K562 (cell line): ENCODE measurements around the gene HIPK2. TPM values are rescaled to one million over a fixed set of nuclear protein-coding genes. Genes with fewer than 3 reads are reported as not detected.
A peak's percentile ranks its signal among the peaks of the same experiment; 100 is the strongest.

Experiments used
- ATAC-seq: fragments of 200-7000 bp; cut with Tn5 transposase; 3 replicates; pipeline ENCODE4 v1.9.1; 2020; ENCODE audit warnings: moderate library complexity
- BruUV-seq: library from RNA; stranded (reverse); fragments of 400-500 nt; replicated peaks from 2 replicates; lab custom pipeline; 2021; lab: Mats Ljungman, UMichigan
- CTCF ChIA-PET: fragments of 300-600 bp; formaldehyde crosslinking; extraction: SDS; loops from one replicate; lab custom pipeline; 2021; ENCODE audit warnings: low intra/inter-chr PET ratio; lab: Yijun Ruan, JAX
- POLR2A ChIA-PET: fragments of 300-600, 350-650 bp; sonication (Branson Sonifier 250); formaldehyde crosslinking; extraction: SDS; loops from one replicate; lab custom pipeline; 2021; ENCODE audit warnings: antibody characterized with exemption, inconsistent platforms; lab: Yijun Ruan, JAX
- DNase-seq, 4 experiments: peaks; one replicate each; pipeline versions ENCODE4 v3.0.0 to v3.0.0-alpha.2; 2011 to 2018; ENCODE audit warnings: low spot score in 3 of 4, mixed read lengths in 3 of 4; ENCODE audit errors: extremely low read depth in 1 of 4
- FAIRE-seq: peaks from 2 replicates; lab custom pipeline; 2011; peaks lifted over from hg19 to GRCh38; lab: Jason Lieb, UNC
- H2AFZ ChIP-seq: 2 replicates; pipeline ENCODE4 v1.6.0; 2011; ENCODE audit warnings: low read depth, low read length, control low read depth, inconsistent platforms
- H3K27ac ChIP-seq: fragments of 200-600 bp; 3 replicates; pipeline ENCODE4 v1.8.0; 2011; ENCODE audit warnings: low read depth, mild to moderate bottlenecking, control low read depth, inconsistent platforms, low read length, moderate library complexity, mixed read lengths; ENCODE audit errors: extremely low read depth
- H3K27me3 ChIP-seq, 2 experiments: fragments of 300-600 bp in 1 of 2; 2 replicates in 1 of 2; 3 replicates in 1 of 2; pipeline versions ENCODE4 v1.6.0 to v1.8.0; 2011; ENCODE audit warnings: inconsistent platforms in 2 of 2, low read length in 2 of 2, mild to moderate bottlenecking in 1 of 2, mixed read lengths in 1 of 2, moderate library complexity in 1 of 2; ENCODE audit not compliant: control insufficient read depth in 2 of 2, insufficient read depth in 2 of 2
- H3K36me3 ChIP-seq: fragments of 300-600 bp; 3 replicates; pipeline ENCODE4 v1.8.0; 2011; ENCODE audit warnings: mild to moderate bottlenecking, low read length, inconsistent platforms; ENCODE audit not compliant: control insufficient read depth, insufficient read depth
- H3K4me1 ChIP-seq, 2 experiments: fragments of 200-600 bp in 1 of 2; replicated peaks in 1 of 2; 2 replicates in 1 of 2; 3 replicates in 1 of 2; pipeline versions ENCODE4 v1.5.1 to v1.8.0; 2011; ENCODE audit warnings: inconsistent platforms in 2 of 2, low read length in 2 of 2, mild to moderate bottlenecking in 1 of 2, mixed read lengths in 1 of 2, moderate library complexity in 1 of 2; ENCODE audit not compliant: control insufficient read depth in 2 of 2, insufficient read depth in 2 of 2
- H3K4me2 ChIP-seq: 2 replicates; pipeline ENCODE4 v1.6.1; 2011; ENCODE audit warnings: low read length, control low read depth, inconsistent platforms, mixed read lengths; ENCODE audit not compliant: insufficient read depth
- H3K4me3 ChIP-seq: fragments of 200-600 bp; sonication (generic), shearing (Covaris generic); 2 replicates; pipeline ENCODE4 v1.5.1; 2016; ENCODE audit warnings: control low read depth, inconsistent platforms
- H3K79me2 ChIP-seq: fragments of 200-600 bp; 3 replicates; pipeline ENCODE4 v1.8.0; 2011; ENCODE audit warnings: low read length, inconsistent platforms; ENCODE audit not compliant: control insufficient read depth, insufficient read depth
- H3K9ac ChIP-seq, 2 experiments: 2 replicates each; pipeline versions ENCODE4 v1.6.0 to v1.6.1; 2011; ENCODE audit warnings: low read depth in 2 of 2, low read length in 2 of 2, control low read depth in 1 of 2, inconsistent platforms in 1 of 2, mild to moderate bottlenecking in 1 of 2, mixed read lengths in 1 of 2; ENCODE audit not compliant: insufficient read depth in 1 of 2
- H3K9me1 ChIP-seq: one replicate; pipeline ENCODE4 v1.6.0; 2011; ENCODE audit warnings: inconsistent platforms, mild to moderate bottlenecking, low read length, moderate library complexity; ENCODE audit not compliant: control insufficient read depth, insufficient read depth
- H3K9me3 ChIP-seq: replicated peaks from 2 replicates; pipeline ENCODE4 v1.5.1; 2011; ENCODE audit warnings: low read depth, low read length, inconsistent platforms; ENCODE audit not compliant: control insufficient read depth, insufficient read depth
- H4K20me1 ChIP-seq: replicated peaks from 2 replicates; pipeline ENCODE4 v1.6.1; 2011; ENCODE audit warnings: low read length, inconsistent platforms, mixed read lengths; ENCODE audit not compliant: control insufficient read depth, insufficient read depth
- CEBPB ChIP-seq: fragments of 450-650 bp; IDR thresholded peaks from 2 replicates; pipeline ENCODE4 v1.6.1; 2016; ENCODE audit warnings: missing genetic modification characterization, missing compliant biosample characterization
- CEBPG ChIP-seq, 3 experiments: fragments of 200-800 bp in 1 of 3; sonication (Bioruptor generic) in 1 of 3; sonication (generic) in 1 of 3; formaldehyde crosslinking in 1 of 3; IDR thresholded peaks in 2 of 3; conservative IDR thresholded peaks in 1 of 3; 2 replicates each; pipeline versions ENCODE4 v1.6.1 to v1.8.0; 2016 to 2022; ENCODE audit warnings: missing compliant biosample characterization in 2 of 3, missing genetic modification characterization in 2 of 3, mild to moderate bottlenecking in 1 of 3, missing genetic modification reagents in 1 of 3
- KAT7 ChIP-seq: sonication (generic); formaldehyde crosslinking; IDR thresholded peaks from 2 replicates; pipeline ENCODE4 v1.8.0; 2022; ENCODE audit warnings: missing genetic modification reagents, mild to moderate bottlenecking, borderline replicate concordance
- RAD51 ChIP-seq: fragments of 450-650 bp; IDR thresholded peaks from 2 replicates; pipeline ENCODE4 v1.7.1; 2016; ENCODE audit warnings: low read depth, mild to moderate bottlenecking, borderline replicate concordance
- SRSF3 ChIP-seq: fragments of 200-400 bp; formaldehyde crosslinking; IDR thresholded peaks from 2 replicates; pipeline ENCODE4 v1.6.1; 2016; ENCODE audit warnings: mild to moderate bottlenecking, low read length, moderate library complexity; ENCODE audit not compliant: insufficient read depth
- ZNF124 ChIP-seq: sonication (generic); formaldehyde crosslinking; IDR thresholded peaks from 2 replicates; pipeline ENCODE4 v1.8.1; 2022; ENCODE audit warnings: missing genetic modification reagents
- ZNF586 ChIP-seq: fragments of 450-650 bp; formaldehyde crosslinking; conservative IDR thresholded peaks from 2 replicates; pipeline ENCODE4 v1.4.0; 2020; ENCODE audit warnings: mild to moderate bottlenecking, moderate library complexity
- WGBS: fragments of 100-300 bp; shearing (Covaris generic); methylation state at CpG from one replicate; pipeline ENCODE4 v1.1.6; 2016; ENCODE audit warnings: low coverage, mixed read lengths; ENCODE audit not compliant: insufficient coverage; ENCODE audit errors: missing lambda C conversion rate; 5-methylcytosine and 5-hydroxymethylcytosine counted together
- in situ Hi-C: fragments of 300-500 bp; cut with MboI; formaldehyde crosslinking; loops from 4 replicates; pipeline ENCODE4 v1.15.0; 2018; ENCODE audit warnings: inconsistent platforms, mixed read lengths
- intact Hi-C: fragments of 100-400 bp; cut with micrococcal nuclease; formaldehyde crosslinking; loops from 2 replicates; pipeline ENCODE4 v1.14.2; 2022
- polyA plus RNA-seq, 8 experiments: library from polyadenylated mRNA; depleted of rRNA in 4 of 8; stranded (reverse) in 5 of 8; unstranded in 3 of 8; fragments of >200 nt; fragmentation: Nextera tagmentation in 2 of 8; fragmentation: Illumina TruSeq in 1 of 8; extraction: Ambion mirVana in 2 of 8; extraction: Trizol in 1 of 8; gene quantifications; 2 replicates each; pipeline versions ENCODE4 v1.2.1 to v1.2.3, GENCODE V29; 2011 to 2014; ENCODE audit warnings: inconsistent platforms in 1 of 8, missing spikeins in 1 of 8
- total RNA-seq, 7 experiments: library from RNA; depleted of rRNA in 6 of 7; stranded (reverse); fragments of >200 nt in 6 of 7; fragmentation: Illumina TruSeq in 2 of 7; extraction: Trizol in 2 of 7; gene quantifications; 2 replicates each; pipeline versions ENCODE4 v1.2.1 to v1.2.3, GENCODE V29; 2011 to 2021; ENCODE audit warnings: low replicate concordance in 1 of 7
- TF ChIP-seq, protein P1 (sequence below): sonication (generic); formaldehyde crosslinking; IDR thresholded peaks from 2 replicates; pipeline ENCODE4 v1.8.1; 2023; ENCODE audit warnings: mild to moderate bottlenecking, missing genetic modification reagents
- TF ChIP-seq, protein P2 (sequence below): fragments of 250-450 bp; sonication (Bioruptor Pico); IDR thresholded peaks from 2 replicates; pipeline ENCODE4 v1.4.0; 2020; ENCODE audit warnings: borderline replicate concordance

Gene HIPK2
- total and polyA plus RNA-seq, 9 of the 15 experiments (the other 6 are each of a cell fraction or from before 2014, with no cell fraction given) = 0.69 to 19.8 (median 5.1) TPM

DNA sequence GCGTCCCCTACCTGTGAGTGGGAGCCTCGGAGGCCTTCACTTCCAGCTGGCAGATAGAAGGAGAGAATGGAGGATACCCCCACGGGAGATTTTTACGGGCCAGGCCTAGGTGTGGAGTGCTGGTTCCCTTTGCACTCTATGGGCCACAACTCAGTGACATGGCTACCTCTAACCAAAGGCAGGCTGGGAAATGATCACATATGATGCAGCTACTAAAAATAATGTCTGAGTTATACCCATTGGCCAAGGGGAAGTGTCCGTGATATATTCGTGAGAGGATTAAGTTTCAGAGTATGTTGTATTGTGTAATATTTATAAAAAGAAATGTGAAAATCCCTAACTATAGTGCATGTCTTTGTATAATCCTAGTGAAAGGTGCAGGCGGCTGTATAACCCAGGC is 13.5 kb upstream of the HIPK2 start:
- Histone ChIP-seq H3K36me3 (no peaks in the 10 kb centered on the region), H2AFZ (no peak overlapping the region), H4K20me1 (no peaks in the 10 kb centered on the region), H3K4me3 (no peak overlapping the region), H3K27ac (no peak overlapping the region)
- WGBS = 21% methylated on average over 7 of the region's 7 CpGs
- POLR2A ChIA-PET = no interaction called here
- intact Hi-C loops = no loop called here
- BruUV-seq = no TSS peak
- no peak for FAIRE-seq
- ATAC-seq = no peak; the same call in 2 of the 3 replicates
- in situ Hi-C loops = no loop called here
- TF ChIP-seq CEBPB (tag) (peak; percentile 30; the same call in 1 of the 2 replicates), KAT7 (CRISPR knock-in tag) (no peak), CEBPG (CRISPR knock-in tag; IDR thresholded peaks at IDR 0.05) (no peak), CEBPG (tag; conservative IDR thresholded peaks at IDR 0.05 in 1 of 2, IDR thresholded peaks at IDR 0.05 in 1 of 2) (peak in 1 of 2 experiments; percentile 34; a peak in 1 of 4 replicates)
- TF ChIP-seq, all 486 proteins: peak for 2
- no peaks in the 10 kb centered on the region for H3K4me1 ChIP-seq
- H3K9me1 ChIP-seq = no peaks in the 10 kb centered on the region
- H3K27me3 ChIP-seq = peaks cover 4 to 12% of the 10 kb centered on the region in 2 experiments; a peak in 1 of 5 replicates
- DNase-seq = no peak
- H3K79me2 ChIP-seq = no peaks in the 10 kb centered on the region
- H3K4me2 ChIP-seq = no peak overlapping the region
- CTCF ChIA-PET = no interaction called here
- no peak overlapping the region for H3K9ac ChIP-seq
- no peaks in the 10 kb centered on the region for H3K9me3 ChIP-seq

DNA sequence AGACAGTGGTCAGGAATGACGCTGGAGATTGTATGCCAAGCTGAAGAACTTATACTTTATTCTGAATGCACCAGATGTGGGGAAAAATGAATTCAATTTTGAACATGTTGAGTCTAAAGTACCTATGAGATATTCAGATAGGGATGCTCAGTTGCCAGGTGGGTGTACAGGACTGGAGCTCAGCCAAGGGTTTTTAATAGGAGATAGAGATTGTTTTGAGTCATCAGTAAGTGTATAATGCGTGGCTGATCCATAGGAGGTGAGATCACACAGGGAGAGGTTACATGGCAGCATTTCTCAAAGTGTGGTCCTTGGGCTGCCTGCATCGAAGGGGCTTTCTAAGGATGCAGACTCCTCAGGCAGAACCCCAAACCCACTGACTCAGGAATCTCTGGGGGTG is 6.8 kb upstream of the HIPK2 start:
- in situ Hi-C loops (no loop called here), intact Hi-C loops (no loop called here)
- Histone ChIP-seq H2AFZ (no peak overlapping the region), H3K4me1 (no peaks in the 10 kb centered on the region; a peak in 1 of 5 replicates), H3K9me1 (no peaks in the 10 kb centered on the region), H3K9ac (no peak overlapping the region), H3K36me3 (no peaks in the 10 kb centered on the region), H3K27me3 (peaks cover 18 to 35% of the 10 kb centered on the region in 2 experiments; a peak in 4 of 5 replicates), H3K79me2 (no peaks in the 10 kb centered on the region), H3K9me3 (no peaks in the 10 kb centered on the region), H3K4me3 (no peak overlapping the region)
- WGBS = 10% methylated on average over 3 of the region's 3 CpGs
- POLR2A ChIA-PET = interaction anchor here (1.7 kb wide), 1 partner anchor 18 kb away, joined by 3 read pairs; no protein-coding TSS in a partner anchor
- BruUV-seq = no TSS peak
- CTCF ChIA-PET = no interaction called here
- DNase-seq = no peak
- TF ChIP-seq, protein P1, sequence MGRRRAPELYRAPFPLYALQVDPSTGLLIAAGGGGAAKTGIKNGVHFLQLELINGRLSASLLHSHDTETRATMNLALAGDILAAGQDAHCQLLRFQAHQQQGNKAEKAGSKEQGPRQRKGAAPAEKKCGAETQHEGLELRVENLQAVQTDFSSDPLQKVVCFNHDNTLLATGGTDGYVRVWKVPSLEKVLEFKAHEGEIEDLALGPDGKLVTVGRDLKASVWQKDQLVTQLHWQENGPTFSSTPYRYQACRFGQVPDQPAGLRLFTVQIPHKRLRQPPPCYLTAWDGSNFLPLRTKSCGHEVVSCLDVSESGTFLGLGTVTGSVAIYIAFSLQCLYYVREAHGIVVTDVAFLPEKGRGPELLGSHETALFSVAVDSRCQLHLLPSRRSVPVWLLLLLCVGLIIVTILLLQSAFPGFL (CRISPR knock-in tag) = no peak
- TF ChIP-seq SRSF3 = no peak
- TF ChIP-seq, protein P2, sequence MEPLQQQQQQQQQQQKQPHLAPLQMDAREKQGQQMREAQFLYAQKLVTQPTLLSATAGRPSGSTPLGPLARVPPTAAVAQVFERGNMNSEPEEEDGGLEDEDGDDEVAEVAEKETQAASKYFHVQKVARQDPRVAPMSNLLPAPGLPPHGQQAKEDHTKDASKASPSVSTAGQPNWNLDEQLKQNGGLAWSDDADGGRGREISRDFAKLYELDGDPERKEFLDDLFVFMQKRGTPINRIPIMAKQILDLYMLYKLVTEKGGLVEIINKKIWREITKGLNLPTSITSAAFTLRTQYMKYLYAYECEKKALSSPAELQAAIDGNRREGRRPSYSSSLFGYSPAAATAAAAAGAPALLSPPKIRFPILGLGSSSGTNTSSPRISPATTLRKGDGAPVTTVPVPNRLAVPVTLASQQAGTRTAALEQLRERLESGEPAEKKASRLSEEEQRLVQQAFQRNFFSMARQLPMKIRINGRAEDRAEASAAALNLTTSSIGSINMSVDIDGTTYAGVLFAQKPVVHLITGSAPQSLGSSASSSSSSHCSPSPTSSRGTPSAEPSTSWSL = no peak
- no peak for TF ChIP-seq ZNF586 (CRISPR knock-in tag)
- no peak for TF ChIP-seq RAD51
- TF ChIP-seq ZNF124 = no peak
- TF ChIP-seq, all 486 proteins: peak for 0
- no peak for ATAC-seq
- Histone ChIP-seq H3K27ac (no peak overlapping the region), H3K4me2 (no peak overlapping the region), H4K20me1 (no peaks in the 10 kb centered on the region)
- FAIRE-seq = no peak
